IMR-90 (cell line): ENCODE results near the gene LY86.

Experiments used
- CHD1 ChIP-seq: IDR thresholded peaks from 2 replicates; pipeline ENCODE4 v1.6.1; 2012; ENCODE audit warnings: low read depth, low read length, improper control_type of control experiment
- CTCF ChIP-seq: conservative IDR thresholded peaks from 2 replicates; pipeline ENCODE4 v1.5.1; 2012; ENCODE audit warnings: mild to moderate bottlenecking, low read depth, low read length, improper control_type of control experiment
- MAZ ChIP-seq: IDR thresholded peaks from 2 replicates; pipeline ENCODE4 v1.6.1; 2012; ENCODE audit warnings: low read depth, mild to moderate bottlenecking, low read length, improper control_type of control experiment, moderate library complexity, borderline replicate concordance
- POLR2A ChIP-seq: IDR thresholded peaks from 2 replicates; pipeline ENCODE4 v1.6.1; 2012; ENCODE audit warnings: mild to moderate bottlenecking, low read depth, low read length
- RCOR1 ChIP-seq: IDR thresholded peaks from 2 replicates; pipeline ENCODE4 v1.6.1; 2012; ENCODE audit warnings: mild to moderate bottlenecking, low read length, improper control_type of control experiment; ENCODE audit not compliant: insufficient replicate concordance
- RFX5 ChIP-seq: IDR thresholded peaks from 2 replicates; pipeline ENCODE4 v1.8.0; 2012; ENCODE audit warnings: low read depth, mild to moderate bottlenecking, low read length, moderate library complexity

DNA sequence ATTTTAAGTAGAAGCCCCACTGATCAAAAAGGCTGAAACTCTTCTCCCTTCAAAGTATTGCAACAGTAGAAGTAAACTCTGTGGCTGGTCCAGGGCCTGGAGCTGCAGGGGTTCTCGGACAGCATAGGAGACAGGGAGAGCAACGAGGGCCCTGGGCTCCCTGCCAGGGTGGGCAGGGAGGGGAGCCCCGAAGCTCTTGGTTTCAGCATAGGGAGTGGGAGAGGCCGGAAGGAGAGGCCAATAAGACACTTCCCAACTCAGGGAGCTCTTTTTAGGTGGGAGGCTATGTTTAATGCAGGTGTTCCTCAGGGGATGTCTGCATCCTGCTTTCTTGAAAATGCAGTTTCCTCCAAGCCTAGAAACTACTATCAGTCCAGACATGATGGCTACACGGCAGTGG, 91.1 kb downstream of the LY86 start:
- TF ChIP-seq RCOR1 (no peak), POLR2A (no peak), CTCF (no peak), RFX5 (no peak), CHD1 (no peak), MAZ (no peak)
